IgD-negative memory B cell (primary cell): ENCODE results near the gene RHOT2. TPM values are rescaled to one million over a fixed set of nuclear protein-coding genes. Genes with fewer than 3 reads are reported as not detected.

Experiments used
- H3K27ac Mint-ChIP-seq, 3 donors: one replicate each; pipeline ENCODE4 v1.8.0; 2020 to 2022; ENCODE audit warnings: mild to moderate bottlenecking in 3 of 3, mixed read lengths in 3 of 3, moderate library complexity in 1 of 3
- H3K27me3 Mint-ChIP-seq: one replicate; pipeline ENCODE4 v1.8.0; 2021; ENCODE audit warnings: mixed read lengths
- H3K36me3 Mint-ChIP-seq: one replicate; pipeline ENCODE4 v1.8.0; 2020; ENCODE audit warnings: mild to moderate bottlenecking, mixed read lengths
- H3K4me1 Mint-ChIP-seq, 3 donors: one replicate each; pipeline ENCODE4 v1.8.0; 2020 to 2022; ENCODE audit warnings: mixed read lengths in 3 of 3, mild to moderate bottlenecking in 1 of 3
- H3K4me3 Mint-ChIP-seq, 4 donors: one replicate each; pipeline ENCODE4 v1.8.0; 2020 to 2022; ENCODE audit warnings: mild to moderate bottlenecking in 4 of 4, mixed read lengths in 4 of 4, moderate library complexity in 3 of 4
- H3K9me3 Mint-ChIP-seq, 3 donors: one replicate each; pipeline ENCODE4 v1.8.0; 2020 to 2021; ENCODE audit warnings: mixed read lengths in 3 of 3, mild to moderate bottlenecking in 1 of 3
- polyA plus RNA-seq: library from polyadenylated mRNA; unstranded; fragments of 300-500 nt; fragmentation: Illumina TruSeq; gene quantifications from one replicate; pipeline ENCODE4 v1.2.3, GENCODE V29; 2021

The RHOT2 gene
- polyA plus RNA-seq, 1 donor from 2014 or later: 42.7 TPM

DNA sequence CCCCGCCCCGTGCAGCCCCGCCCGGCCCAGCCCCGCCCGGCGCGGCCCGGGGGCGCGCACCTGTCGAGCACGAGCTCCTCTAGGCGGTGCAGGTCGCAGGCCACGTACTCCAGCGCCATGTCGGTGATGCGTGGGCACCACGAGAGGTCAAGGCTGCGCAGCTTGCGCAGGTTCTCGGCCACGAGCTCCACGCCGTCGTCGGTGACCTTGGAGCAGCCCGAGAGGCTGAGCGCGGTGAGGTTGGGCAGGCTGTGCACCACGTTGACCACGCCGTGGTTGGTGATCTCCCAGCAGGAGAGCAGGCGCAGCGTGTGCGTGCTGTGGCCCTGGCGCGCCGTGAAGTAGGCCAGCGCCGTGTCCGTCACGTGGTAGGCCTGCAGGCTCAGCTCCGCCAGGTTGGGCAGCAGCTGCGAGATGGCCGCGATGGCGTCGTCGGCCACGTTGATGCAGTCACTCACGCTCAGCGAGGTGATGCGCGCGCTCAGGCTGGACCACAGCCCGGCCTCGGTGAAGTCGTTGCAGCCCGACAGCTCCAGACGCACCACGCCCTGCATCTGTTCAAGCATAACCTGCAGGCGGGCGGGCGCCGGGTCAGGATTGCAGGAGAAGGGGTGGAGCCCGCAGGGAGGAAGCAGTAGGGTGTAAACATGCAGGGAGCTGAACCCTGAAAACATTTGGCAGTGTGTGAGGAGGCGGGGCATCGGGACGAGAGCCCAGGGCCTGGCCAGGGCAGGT is 27.6 kb downstream of the RHOT2 start:
- Mint-ChIP-seq H3K36me3 (no peaks in the 10 kb centered on the region), H3K27ac (peak overlapping the region in 2 of 3 donors; percentile 72 to 76), H3K4me3 (peak overlapping the region; percentile 76 to 80 (median 78)), H3K9me3 (no peaks in the 10 kb centered on the region), H3K27me3 (peaks cover 9% of the 10 kb centered on the region), H3K4me1 (peaks cover 5 to 12% (median 6%) of the 10 kb centered on the region in 3 donors)

GRCh38 chr16:698911-699671 is 31.2 kb downstream of the RHOT2 start:
- Mint-ChIP-seq H3K4me3 (peak overlapping the region in 1 of 4 donors; percentile 65), H3K4me1 (peaks cover 0 to 7% (median 4%) of the 10 kb centered on the region in 3 donors), H3K27ac (no peak overlapping the region), H3K36me3 (peaks cover 2% of the 10 kb centered on the region), H3K27me3 (peaks cover 22% of the 10 kb centered on the region), H3K9me3 (no peaks in the 10 kb centered on the region)

DNA sequence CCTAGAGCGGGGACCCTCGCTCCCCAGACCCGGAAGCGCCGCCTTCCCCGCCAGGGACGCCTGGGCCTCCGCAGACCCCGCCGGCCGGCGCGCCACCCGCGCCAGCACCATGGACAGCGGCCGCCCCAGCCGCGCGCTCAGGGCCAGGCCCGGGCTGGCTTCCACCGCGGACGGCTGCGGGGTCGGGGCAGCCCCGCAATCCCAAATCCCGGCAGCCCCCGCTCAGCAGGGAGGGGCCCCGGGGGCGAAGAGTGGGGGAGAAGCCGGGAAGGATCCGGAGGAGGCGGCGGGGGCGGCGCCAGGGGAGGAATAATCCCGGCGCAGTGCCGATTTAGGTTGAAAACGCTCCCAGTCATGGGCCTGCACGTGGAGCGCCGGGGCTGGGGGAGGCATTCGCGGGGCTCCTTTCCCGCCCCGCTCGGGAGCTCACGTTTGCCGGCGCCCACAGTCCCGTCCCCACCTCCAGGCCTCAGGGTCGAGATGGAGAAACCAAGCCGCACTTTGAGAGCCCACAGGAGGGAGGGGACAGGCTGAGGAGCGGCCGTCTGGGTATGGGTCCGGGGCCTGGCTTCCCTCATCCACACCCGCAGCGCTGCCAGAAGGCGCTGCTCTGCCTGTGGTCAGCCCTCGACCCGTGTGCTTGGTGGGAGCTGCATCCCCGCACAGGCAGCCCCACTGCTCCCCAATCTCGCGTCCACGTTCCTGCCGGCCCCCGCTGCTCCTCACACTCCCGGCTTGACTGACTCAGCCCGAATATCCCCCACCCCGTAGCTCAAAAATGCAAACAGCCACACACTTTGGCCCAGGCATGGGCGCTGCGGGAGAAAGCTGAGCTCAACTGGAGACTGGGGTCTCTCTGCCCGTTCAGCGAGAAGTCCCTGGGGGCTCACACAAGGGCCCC is 33.0 kb downstream of the RHOT2 start:
- Mint-ChIP-seq H3K27ac (no peak overlapping the region), H3K27me3 (peaks cover 18% of the 10 kb centered on the region), H3K9me3 (no peaks in the 10 kb centered on the region), H3K36me3 (peaks cover 2% of the 10 kb centered on the region), H3K4me1 (peaks cover 0 to 3% (median 3%) of the 10 kb centered on the region in 3 donors), H3K4me3 (no peak overlapping the region)

DNA sequence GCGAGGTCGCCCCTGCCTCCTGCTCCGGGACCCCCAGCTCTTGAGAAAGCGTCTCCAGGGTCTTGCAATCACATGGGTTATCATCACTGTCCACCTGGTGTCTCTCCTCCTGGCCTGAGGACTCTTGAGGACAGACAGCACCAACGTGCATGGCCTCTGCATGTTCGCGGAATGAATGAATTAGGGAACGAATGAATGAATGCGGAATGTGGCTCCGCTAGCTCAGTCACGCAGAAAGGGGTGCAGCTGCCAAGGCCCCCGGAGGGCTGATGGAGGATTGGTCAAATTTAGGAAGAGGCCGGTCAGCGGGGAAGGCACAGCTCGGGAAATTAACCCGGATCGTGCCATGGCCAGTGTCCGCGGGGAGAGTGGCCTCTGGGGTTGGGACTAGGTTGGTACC is 34.4 kb downstream of the RHOT2 start:
- Mint-ChIP-seq H3K36me3 (peaks cover 2% of the 10 kb centered on the region), H3K4me1 (peaks cover 0 to 4% (median 3%) of the 10 kb centered on the region in 3 donors), H3K27me3 (peaks cover 26% of the 10 kb centered on the region), H3K9me3 (no peaks in the 10 kb centered on the region), H3K27ac (peak overlapping the region in 1 of 3 donors; percentile 90), H3K4me3 (peak overlapping the region in 1 of 4 donors; percentile 78)

- Mint-ChIP-seq H3K4me3 (peak overlapping the region in 1 of 4 donors; percentile 43), H3K4me1 (peaks cover 0 to 4% (median 3%) of the 10 kb centered on the region in 3 donors), H3K27ac (no peak overlapping the region), H3K27me3 (peaks cover 34% of the 10 kb centered on the region), H3K36me3 (peaks cover 2% of the 10 kb centered on the region), H3K9me3 (no peaks in the 10 kb centered on the region)
These were observed 35.5 kb downstream of the RHOT2 start for GRCh38 chr16:703406-703805.

GRCh38 chr16:704047-704446 is 36.1 kb downstream of the RHOT2 start:
- peaks cover 0 to 4% (median 3%) of the 10 kb centered on the region in 3 donors for H3K4me1 Mint-ChIP-seq
- H3K4me3 Mint-ChIP-seq: no peak overlapping the region
- H3K27me3 Mint-ChIP-seq: peaks cover 36% of the 10 kb centered on the region

DNA sequence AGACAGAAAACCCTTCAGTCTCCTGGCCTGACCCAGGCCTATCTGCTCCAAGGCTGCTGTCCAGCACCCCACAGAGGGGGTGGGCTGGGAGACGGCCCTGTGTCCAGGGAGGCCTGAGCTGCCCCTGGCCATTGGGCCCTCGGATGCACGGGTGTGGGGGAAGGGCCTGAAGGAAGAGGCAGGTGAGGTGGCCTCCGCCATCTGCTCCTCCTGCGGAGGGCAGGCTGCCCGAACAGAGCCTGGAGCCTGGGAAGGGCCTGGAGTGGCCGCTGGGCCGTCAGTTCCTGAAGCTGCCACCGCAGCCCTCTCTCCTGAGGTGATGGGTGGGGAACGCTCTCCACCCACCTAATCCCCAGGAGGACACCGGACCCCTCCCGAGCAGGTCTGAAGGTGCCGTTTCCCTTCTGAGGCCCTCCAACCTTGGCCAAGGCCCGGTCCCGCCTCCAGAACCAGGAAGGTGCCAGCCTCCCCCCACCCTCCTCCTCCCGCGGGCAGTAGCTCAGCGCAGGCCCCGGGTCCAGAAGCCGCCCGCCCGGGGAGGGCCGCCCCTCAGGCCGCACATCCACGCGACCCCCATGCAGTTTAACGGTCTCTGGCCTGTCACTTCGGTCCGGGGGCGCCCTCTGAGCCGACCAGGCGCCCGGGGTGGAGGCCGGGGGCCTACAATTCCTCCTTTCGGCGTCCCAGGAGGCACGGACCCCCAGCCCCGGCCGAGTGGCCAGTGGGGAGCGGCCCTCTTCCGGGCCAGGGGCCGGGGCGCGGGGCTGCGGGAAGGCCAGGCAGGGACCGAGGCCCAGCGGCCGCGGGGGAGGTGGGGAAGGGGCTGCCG is 36.8 kb downstream of the RHOT2 start:
- Mint-ChIP-seq H3K27me3 (peaks cover 40% of the 10 kb centered on the region), H3K4me3 (peak overlapping the region in 1 of 4 donors; percentile 33), H3K27ac (no peak overlapping the region), H3K36me3 (peaks cover 2% of the 10 kb centered on the region), H3K4me1 (peaks cover 0 to 3% (median 1%) of the 10 kb centered on the region in 3 donors), H3K9me3 (no peaks in the 10 kb centered on the region)

More at GRCh38 chr16:704047-704446, 36.1 kb downstream of the RHOT2 start:
- Mint-ChIP-seq H3K9me3 (no peaks in the 10 kb centered on the region), H3K36me3 (peaks cover 2% of the 10 kb centered on the region), H3K27ac (no peak overlapping the region)

DNA sequence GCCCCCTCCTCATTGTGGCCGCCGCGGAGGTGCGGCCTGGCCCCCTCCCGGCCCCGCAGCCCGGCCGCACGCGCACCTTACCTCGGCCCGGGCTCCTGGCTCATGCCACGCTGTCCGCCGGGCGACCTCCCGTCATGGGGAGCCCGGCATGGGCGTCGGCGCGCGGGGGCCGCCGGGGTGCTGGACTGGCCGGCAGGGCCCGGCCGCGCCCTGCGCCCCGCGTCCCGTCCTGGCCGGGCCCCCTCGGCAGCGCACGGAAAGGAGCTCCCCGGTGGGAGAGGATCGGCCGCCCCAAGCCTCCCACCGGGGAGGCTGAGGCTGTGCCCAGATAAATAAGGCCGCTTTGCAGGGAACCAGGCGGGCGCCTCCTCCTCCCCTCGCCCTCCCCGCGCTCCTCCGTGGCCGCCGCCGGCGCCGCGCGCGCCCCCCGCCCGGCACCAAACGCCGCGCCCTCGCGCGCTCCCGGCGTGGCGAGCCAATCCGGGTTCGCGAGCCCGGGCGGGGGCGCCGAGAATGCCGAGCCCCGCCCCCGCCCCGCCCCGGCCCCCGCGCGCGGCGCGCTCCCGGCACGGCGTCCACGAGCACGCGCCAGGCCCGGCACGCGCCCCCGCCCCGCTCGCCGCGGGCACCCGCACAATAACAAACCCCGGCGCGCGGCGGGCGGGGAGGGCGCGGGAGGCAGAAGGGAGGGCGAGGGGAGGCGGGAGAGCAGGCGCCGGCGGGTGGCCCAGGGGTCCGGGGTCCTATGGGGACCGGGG is 37.7 kb downstream of the RHOT2 start, which contains the start of gene FBXL16:
Gene FBXL16, minus strand, starts transcription at position 371 of the 758 bp plus-strand sequence. CDS start 8,396 bp downstream, outside the sequence.
- peaks cover 40% of the 10 kb centered on the region for H3K27me3 Mint-ChIP-seq
- H3K4me3 Mint-ChIP-seq: peak within 1 kb of the TSS in 1 of 4 donors; percentile 8
- H3K4me1 Mint-ChIP-seq: peaks cover 0 to 3% (median 1%) of the 10 kb centered on the region in 3 donors
- H3K27ac Mint-ChIP-seq: no peak within 1 kb of the TSS
- H3K9me3 Mint-ChIP-seq: no peaks in the 10 kb centered on the region
- peaks cover 2% of the 10 kb centered on the region for H3K36me3 Mint-ChIP-seq

DNA sequence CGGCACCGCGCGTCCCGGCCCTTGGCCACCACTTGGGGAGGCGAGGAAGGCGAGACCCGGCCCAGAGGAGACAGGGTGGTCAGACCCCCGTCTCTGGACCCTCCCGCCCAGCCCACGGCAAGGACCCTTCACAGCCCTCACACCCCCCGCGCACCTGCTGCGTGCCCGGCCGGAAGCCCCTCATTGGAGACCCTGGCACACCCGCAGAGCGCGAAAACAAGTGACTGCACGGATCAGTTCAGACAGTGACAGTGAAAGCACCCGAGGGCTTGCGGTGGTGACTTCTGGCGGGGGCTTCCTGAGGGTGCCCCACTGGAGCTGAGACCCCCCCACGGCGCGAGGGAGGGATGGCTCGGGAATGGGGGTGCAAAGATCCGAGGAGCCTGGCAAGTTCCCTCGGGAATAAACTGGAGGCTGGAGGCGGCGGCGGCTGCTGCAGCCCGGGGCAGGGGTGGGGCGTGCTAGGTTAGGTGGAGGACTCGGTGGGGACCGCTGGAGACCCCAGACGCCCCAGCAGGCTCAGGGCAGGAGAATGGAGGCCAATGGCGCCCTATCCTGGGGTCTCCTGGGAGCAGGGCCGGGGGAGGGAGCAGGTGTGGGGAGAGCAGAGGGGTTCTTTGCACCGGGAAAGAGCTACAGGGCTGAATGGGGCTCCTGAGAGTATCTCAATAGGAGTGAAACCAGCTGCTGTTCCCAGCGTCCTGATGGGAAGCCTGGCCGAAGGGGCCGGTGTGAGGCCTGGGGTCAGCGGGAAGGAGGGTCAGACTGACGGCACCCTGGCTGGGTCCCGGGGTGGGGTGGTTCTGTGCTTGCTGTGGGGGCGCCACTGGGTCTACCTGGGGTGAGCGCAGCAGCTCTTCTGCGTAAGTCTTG is 38.5 kb downstream of the RHOT2 start:
- Mint-ChIP-seq H3K4me3 (peak overlapping the region in 1 of 4 donors; percentile 8), H3K27me3 (peaks cover 37% of the 10 kb centered on the region), H3K9me3 (no peaks in the 10 kb centered on the region), H3K36me3 (peaks cover 2% of the 10 kb centered on the region), H3K27ac (peak overlapping the region in 1 of 3 donors; percentile 88), H3K4me1 (peaks cover 0 to 5% (median 1%) of the 10 kb centered on the region in 3 donors)

- peaks cover 32% of the 10 kb centered on the region for H3K27me3 Mint-ChIP-seq
- H3K4me3 Mint-ChIP-seq: no peak overlapping the region
- H3K27ac Mint-ChIP-seq: peak overlapping the region in 1 of 3 donors; percentile 88
- no peaks in the 10 kb centered on the region for H3K9me3 Mint-ChIP-seq
- H3K36me3 Mint-ChIP-seq: peaks cover 2% of the 10 kb centered on the region
- H3K4me1 Mint-ChIP-seq: peaks cover 0 to 5% (median 1%) of the 10 kb centered on the region in 3 donors
These were observed 39.2 kb downstream of the RHOT2 start for GRCh38 chr16:707062-707538.

GRCh38 chr16:708019-708418 is 40.1 kb downstream of the RHOT2 start:
- H3K4me1 Mint-ChIP-seq: peaks cover 1 to 5% (median 4%) of the 10 kb centered on the region in 3 donors
- peak overlapping the region in 1 of 4 donors; percentile 50 for H3K4me3 Mint-ChIP-seq
- peaks cover 31% of the 10 kb centered on the region for H3K27me3 Mint-ChIP-seq
- no peaks in the 10 kb centered on the region for H3K9me3 Mint-ChIP-seq
- no peak overlapping the region for H3K27ac Mint-ChIP-seq
- H3K36me3 Mint-ChIP-seq: no peaks in the 10 kb centered on the region

- peaks cover 1 to 5% (median 4%) of the 10 kb centered on the region in 3 donors for H3K4me1 Mint-ChIP-seq
- H3K4me3 Mint-ChIP-seq: peak overlapping the region in 1 of 4 donors; percentile 50
- H3K36me3 Mint-ChIP-seq: no peaks in the 10 kb centered on the region
- H3K27me3 Mint-ChIP-seq: peaks cover 35% of the 10 kb centered on the region
- no peaks in the 10 kb centered on the region for H3K9me3 Mint-ChIP-seq
- peak overlapping the region in 2 of 3 donors; percentile 21 to 80 for H3K27ac Mint-ChIP-seq
These were observed 41.0 kb downstream of the RHOT2 start for GRCh38 chr16:708959-709358.
